NOMO-1 treated with DMSO at 0.1 percent for 48 hours (cell line): ENCODE data around the gene RPH3AL.

ENCODE experiments used
- DNase-seq: peaks from one replicate; lab custom pipeline; 2025; ENCODE audit not compliant: unreplicated experiment; lab: John Stamatoyannopoulos, UW

Gene RPH3AL

GRCh38 chr17:353838-354234, 1.2 kb upstream of the RPH3AL start:
- DNase-seq, result no peak

- DNase-seq, result no peak
These were observed 718 bp upstream of the RPH3AL start for GRCh38 chr17:353213-353837.

DNA sequence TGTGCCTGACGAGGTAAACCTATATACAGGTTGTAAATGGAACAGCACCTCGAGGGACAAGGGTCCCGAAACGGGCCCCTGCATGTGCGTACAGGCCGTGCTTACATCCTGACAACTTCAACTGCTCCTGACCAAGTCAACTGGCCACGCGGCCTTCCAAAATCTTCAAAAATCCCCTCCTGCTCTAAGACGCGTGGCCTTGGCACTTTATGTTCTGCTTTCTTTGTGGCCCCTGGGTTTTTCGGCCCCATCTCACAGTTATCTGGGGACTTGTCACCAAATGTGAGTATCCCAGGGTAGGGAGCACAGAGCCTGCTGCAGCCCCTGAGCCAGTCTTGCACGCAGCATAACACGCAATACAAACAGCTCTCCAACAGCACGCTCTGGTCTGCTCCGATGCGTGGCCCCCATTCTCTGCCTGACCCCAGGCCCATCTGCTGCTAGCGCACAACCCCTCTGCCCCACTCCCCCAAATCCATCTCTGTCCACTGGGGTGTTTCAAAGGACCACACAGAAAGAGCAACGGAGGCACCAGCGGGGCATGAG, 659 bp downstream of the RPH3AL start:
- no peak for DNase-seq

DNA sequence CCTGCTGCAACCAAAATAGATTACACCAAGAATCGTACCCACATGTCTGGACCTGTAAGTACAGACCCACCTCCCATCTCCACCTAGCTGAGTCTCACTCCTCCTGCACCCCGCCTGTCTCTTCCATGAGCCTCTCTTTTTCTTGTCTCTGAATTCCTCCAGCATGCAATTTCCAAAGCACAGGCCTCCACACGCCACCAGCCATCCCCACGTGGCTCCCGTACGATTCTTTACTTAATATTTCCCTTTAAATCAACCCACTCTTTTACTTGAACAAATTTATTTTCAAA, 1.2 kb downstream of the RPH3AL start:
- no peak for DNase-seq

DNA sequence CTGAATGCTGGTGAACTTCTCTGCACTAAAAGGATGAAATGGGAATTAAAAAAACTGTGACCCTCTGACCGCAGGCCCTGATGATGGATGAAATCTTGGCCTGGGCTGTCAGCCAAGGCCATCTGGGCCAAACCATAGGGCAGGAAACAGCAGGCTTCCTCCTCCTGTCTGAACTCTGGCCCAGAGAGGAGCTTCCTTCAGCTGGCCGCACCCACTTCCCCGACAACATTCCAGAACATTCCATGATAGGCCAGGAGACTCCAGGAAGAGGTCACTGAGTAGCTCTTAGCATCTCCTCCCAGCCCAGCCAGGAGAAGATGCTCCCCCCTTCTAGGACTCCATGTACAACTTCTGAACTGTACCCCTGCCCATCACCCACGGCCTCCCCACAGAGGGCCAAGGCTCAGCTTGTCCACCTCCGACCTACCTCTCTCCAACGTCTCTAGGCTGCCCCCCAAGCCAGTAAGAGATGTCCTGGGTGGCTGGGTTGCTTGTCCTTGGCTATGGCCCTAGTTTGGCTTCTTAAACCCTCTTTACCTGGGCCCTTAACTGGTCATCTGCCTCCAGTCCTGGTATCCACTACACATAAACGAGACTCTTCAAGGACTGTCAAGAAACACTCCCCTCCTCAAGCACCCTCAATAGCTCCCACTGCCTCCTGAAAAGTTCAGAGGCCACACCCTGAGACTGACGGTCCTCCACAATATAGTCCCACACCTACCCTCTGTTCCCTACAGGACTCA, 1.7 kb downstream of the RPH3AL start:
- DNase-seq, result peak; percentile 11

GRCh38 chr17:349666-350065, 2.9 kb downstream of the RPH3AL start:
- DNase-seq, result no peak

- DNase-seq, result no peak
These were observed 3.7 kb downstream of the RPH3AL start for GRCh38 chr17:348692-349425.

- DNase-seq, result no peak
These were observed 4.6 kb downstream of the RPH3AL start for GRCh38 chr17:348012-348411.

- no peak for DNase-seq
These were observed 5.2 kb downstream of the RPH3AL start for GRCh38 chr17:347309-347899.

- no peak for DNase-seq
These were observed 6.4 kb downstream of the RPH3AL start for GRCh38 chr17:345992-346785.

- no peak for DNase-seq
These were observed 7.3 kb downstream of the RPH3AL start for GRCh38 chr17:345261-345660.

- DNase-seq, result no peak
These were observed 8.5 kb downstream of the RPH3AL start for GRCh38 chr17:343875-344752.

- DNase-seq, result no peak
These were observed 9.4 kb downstream of the RPH3AL start for GRCh38 chr17:343211-343610.

DNA sequence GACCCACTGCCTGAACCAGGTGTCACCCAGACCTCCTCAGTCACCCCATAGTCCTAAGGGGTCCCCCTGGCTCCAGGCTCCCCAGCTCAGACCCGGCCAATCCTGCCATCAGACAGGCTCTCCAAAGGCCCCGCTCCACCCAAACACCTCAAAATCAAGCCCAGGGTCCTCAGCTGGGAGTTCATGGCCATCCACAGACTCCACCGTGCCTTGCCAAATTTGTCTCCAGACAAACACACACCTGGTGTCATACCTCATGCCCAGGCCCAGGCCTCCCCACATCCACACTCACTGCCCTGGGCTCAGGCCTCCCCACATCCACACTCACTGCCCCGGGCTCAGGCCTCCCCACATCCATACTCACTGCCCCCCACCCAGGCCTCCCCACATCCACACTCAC, 12.5 kb downstream of the RPH3AL start:
- DNase-seq, result no peak

DNA sequence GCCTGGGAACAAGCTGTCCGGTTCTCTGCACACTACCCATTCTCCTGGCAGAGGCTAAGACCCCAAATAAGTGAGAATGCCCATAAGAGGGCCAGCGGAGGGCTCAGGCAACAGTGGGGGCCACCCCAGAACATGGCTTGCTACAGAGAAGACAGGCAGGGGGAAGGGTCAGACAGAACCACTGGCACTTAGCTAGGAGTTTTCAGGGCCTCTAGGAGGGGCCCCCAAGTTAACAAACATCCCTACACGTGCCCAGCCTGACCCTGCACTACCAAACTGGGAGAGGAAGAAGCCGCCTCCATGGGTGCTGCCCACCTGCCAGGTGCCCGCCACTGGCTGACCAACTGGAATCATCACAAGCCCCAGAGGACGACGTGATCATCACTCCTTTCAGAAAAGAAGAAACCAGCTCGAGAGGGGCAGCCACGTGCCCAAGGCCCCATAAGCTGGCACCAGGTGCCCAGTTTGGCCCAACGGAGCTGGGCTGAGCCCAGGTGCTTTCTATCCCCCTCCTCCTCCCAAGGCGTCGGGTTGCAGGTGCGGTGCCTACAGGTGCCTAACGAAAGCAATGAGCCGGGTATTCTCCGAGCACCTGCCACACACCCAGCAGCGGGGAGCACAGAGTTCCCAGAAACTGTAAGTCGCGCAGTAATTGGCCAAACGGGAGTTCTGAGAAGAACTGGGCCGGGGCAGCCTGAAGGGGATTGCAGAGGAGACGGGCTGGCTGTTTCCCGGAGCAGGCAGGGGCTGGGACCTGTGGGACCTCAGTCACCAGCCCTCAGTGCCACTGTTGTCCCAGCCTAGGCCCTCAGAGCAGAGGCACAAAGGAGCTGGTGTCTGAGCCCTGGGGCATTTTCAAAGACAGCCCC, 13.2 kb downstream of the RPH3AL start:
- no peak for DNase-seq

- DNase-seq, result no peak
These were observed 14.0 kb downstream of the RPH3AL start for GRCh38 chr17:338442-339192.

- no peak for DNase-seq
These were observed 14.7 kb downstream of the RPH3AL start for GRCh38 chr17:337866-338265.

DNA sequence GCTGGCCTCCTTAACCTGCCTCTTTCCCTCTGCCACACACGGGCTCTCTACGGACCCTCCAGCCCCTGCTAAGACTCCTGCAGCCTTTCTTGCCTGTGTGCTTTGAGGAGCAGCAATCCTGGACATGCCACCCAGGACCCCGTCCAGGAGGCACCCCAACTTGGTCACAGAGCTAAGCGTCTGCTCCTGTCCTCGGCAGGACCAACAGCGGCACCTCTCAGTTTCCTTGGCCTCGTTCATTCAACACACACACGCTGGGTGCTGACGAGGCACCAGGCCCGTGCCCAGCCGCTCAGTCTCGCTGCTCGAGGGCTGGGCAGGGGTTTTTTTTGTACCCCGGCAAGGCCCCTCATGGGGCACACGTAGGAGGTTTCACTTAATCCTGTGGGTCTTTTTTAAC, 15.2 kb downstream of the RPH3AL start:
- no peak for DNase-seq
